Spleen (tissue), 7 donors: Measurements from ENCODE around the gene SLC16A14.

Experiments used
- POLR2A ChIP-seq, 3 donors: fragments of 450-650 bp; IDR thresholded peaks; one replicate each; pipeline ENCODE4 v1.5.1; 2017; ENCODE audit warnings: antibody characterized with exemption in 3 of 3, mild to moderate bottlenecking in 1 of 3
- POLR2AphosphoS5 ChIP-seq, 3 donors: sonication (generic); formaldehyde crosslinking; IDR thresholded peaks; one replicate each; pipeline ENCODE4 v1.5.1; 2017; ENCODE audit warnings: antibody characterized with exemption in 3 of 3
- TF ChIP-seq, protein P1 (sequence below), 11 experiments: fragments of 200-600 bp in 7 of 11; fragments of 450-650 bp in 4 of 11; sonication (generic) in 4 of 11; IDR thresholded peaks in 8 of 11; conservative IDR thresholded peaks in 3 of 11; 1 replicate in 7 of 11; 2 replicates in 4 of 11; pipeline versions ENCODE4 v1.4.0 to v1.8.0; 2016 to 2021; ENCODE audit warnings: antibody characterized with exemption in 11 of 11, inconsistent platforms in 4 of 11, mild to moderate bottlenecking in 1 of 11
- donor health status: DM: no; HTN: no; CAD: no; lungs with moderate emphysema.
- donor health status: DM: no; HTN: no; CAD: no.
- donor health status: DM: no; HTN: no; CAD: no.

GRCh38 chr2:230068651-230069055 lies at the start of gene SLC16A14:
- TF ChIP-seq POLR2A (IDR thresholded peaks at IDR 0.05) (no peak), POLR2AphosphoS5 (IDR thresholded peaks at IDR 0.05) (no peak)
- TF ChIP-seq, protein P1, sequence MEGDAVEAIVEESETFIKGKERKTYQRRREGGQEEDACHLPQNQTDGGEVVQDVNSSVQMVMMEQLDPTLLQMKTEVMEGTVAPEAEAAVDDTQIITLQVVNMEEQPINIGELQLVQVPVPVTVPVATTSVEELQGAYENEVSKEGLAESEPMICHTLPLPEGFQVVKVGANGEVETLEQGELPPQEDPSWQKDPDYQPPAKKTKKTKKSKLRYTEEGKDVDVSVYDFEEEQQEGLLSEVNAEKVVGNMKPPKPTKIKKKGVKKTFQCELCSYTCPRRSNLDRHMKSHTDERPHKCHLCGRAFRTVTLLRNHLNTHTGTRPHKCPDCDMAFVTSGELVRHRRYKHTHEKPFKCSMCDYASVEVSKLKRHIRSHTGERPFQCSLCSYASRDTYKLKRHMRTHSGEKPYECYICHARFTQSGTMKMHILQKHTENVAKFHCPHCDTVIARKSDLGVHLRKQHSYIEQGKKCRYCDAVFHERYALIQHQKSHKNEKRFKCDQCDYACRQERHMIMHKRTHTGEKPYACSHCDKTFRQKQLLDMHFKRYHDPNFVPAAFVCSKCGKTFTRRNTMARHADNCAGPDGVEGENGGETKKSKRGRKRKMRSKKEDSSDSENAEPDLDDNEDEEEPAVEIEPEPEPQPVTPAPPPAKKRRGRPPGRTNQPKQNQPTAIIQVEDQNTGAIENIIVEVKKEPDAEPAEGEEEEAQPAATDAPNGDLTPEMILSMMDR (IDR thresholded peaks at IDR 0.05 in 8 of 11, conservative IDR thresholded peaks at IDR 0.05 in 3 of 11): peak in 2 of 11 experiments; percentile 20 to 27
